Esophagus mucosa (tissue), 1 donor: ENCODE data around the gene PDLIM7. TPM values are rescaled to one million over a fixed set of nuclear protein-coding genes. Genes with fewer than 3 reads are reported as not detected.

Experiments used
- ATAC-seq: fragments of 200-7000 bp; cut with Tn5 transposase; one replicate; pipeline ENCODE4 v1.9.1; 2020
- total RNA-seq: library from RNA; stranded (reverse); gene quantifications from one replicate; pipeline ENCODE4 v1.2.4, GENCODE V29; 2023
- donor health status: DM: yes; HTN: yes; CAD: no.

Gene PDLIM7
- total RNA-seq, 1 donor from 2014 or later, result 23.0 TPM

DNA sequence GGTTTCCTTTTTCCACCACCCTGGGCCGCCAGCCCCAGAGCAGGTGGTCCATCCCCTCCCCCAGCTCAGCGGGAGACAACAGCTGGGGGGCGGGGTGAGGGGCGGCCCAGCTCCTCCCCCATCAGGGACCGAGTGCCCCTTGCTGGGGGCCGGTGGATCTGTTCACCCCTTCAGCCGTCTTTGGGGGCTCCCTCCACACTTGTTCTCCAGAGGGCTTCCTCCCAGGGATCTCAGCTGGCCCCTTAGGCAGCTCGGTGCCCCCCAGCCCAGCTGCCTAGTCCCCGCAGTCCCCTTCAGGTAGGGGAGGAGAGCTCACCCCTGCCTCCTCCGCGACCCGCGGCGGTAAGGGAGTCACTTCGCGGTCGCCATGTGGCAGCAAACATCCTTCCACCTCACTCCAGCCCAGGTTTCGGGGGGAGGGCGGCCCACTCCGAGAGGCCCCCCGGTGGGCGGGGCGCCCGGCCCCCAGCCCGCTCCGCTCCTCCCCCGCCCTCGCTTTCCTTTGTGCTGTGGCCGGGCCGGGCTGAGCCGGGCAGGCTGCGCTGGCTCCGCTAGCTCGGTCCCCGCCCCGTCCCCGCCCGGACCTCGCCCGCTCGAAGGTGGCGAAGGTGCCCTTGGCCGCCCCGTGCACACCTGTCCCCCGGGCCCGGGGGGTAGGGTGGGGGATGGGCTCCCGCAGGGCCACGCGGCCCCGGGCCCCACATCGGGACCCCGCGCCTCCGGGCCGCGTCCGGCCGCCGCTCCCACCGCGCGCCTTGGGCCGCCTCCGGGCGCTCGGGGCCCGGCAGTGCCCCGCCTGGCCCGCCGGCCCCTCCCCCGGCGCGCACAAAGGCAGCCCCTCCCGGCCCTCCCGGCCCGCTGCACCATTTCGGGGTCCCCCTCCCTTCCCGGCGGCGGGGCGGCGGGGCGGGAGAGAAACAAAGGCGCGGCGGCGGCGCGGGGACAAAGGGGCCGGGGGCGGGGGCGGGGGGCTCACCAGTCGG is 24.7 kb downstream of the PDLIM7 start:
- peak; percentile 50 for ATAC-seq

GRCh38 chr5:177471610-177472356 is 25.6 kb downstream of the PDLIM7 start:
- no peak for ATAC-seq

DNA sequence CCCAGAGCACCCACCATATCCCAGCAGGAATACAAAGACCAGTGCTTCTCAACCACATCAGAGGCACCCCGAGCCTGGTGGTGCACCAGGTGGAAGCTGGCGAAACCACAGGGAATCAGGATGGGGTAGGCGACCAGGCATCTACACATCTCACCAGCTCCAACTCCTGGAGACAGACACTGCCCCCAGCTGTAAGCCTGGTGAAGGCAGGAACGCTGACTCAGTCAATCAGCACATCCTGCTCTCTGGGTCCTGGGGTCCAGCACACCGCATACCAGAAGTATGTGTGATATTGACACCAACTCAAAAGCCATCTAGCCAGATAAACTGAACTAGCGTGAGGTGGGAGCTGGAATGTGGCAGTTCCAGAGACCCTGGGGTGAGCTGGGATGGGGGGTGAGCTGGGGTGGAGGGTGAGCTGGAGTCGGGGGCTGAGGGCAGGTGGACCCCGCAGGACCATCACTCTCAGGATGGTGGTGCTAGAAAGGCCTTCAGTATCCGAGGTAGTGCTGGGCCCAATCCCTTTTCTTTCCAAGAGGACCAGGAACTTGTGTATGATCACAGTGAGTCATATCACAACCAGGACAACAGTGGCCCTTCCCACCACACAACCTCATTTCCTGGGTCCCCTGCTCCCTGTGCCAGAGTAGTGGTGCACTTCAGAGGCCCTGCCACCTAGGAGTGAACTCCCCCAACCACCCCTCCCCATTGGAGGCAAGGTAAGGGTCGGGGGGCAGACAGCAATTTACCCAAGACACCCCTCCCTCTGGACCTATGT is 26.5 kb downstream of the PDLIM7 start:
- peak; percentile 23 for ATAC-seq

DNA sequence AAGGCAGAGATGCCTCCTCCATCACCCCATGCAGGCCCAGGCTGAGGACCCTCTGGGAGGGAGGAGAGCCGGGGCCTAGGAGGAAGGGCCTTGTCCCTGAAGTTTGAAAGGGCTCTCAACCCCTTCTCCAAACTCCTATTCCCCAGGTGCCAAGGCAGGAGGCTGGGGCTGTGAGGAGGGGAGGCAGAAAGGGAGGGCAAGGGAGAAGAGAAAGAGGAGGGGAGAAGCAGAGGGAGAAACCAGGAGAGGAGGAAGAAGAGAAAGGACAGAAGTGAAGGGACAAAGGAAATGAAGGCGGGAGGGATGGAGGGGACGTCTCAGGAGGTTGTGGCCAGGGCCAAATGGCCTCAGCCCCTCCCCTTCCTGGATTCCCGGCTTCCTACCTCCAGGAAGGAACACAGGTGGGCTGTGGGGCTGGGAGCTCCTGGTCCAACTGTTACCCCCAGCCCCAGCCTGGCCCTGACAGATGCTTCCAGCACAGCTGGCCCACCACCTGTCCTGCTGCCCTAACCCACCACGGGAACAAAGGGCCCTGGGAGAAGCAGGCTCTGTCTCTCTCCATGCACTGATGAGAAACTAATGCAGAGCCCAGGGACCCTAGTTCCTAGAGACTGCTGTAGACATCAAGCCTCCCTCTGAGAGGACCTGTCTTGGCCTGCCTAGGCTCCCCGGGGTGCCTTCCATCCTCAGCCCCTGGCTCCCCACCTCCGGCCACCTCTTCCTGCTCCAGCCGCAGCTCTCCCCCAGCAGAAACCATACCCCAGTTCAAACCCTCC is 27.5 kb downstream of the PDLIM7 start:
- no peak for ATAC-seq

- no peak for ATAC-seq
Measured at GRCh38 chr5:177468685-177469628, 28.4 kb downstream of the PDLIM7 start.

DNA sequence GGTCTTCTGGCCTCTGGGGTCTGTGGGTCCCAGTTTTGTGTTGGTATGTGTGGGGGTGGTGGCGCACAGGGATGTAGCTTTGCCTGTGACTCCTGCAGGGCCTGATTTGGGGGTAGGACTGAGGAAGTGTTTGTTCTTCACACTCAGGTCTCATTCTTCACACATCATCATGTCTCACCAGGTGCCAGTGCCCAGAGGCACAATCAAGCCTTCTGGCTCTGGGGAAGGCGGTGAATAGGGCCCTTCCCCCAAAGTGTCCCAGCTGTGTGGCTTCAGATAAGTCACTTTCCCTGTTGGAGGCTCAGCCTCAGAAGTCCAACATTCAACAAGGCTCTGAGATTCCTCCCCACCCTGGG is 29.1 kb downstream of the PDLIM7 start:
- ATAC-seq, result no peak

- ATAC-seq, result no peak
Measured at GRCh38 chr5:177467436-177467835, 30.0 kb downstream of the PDLIM7 start.

DNA sequence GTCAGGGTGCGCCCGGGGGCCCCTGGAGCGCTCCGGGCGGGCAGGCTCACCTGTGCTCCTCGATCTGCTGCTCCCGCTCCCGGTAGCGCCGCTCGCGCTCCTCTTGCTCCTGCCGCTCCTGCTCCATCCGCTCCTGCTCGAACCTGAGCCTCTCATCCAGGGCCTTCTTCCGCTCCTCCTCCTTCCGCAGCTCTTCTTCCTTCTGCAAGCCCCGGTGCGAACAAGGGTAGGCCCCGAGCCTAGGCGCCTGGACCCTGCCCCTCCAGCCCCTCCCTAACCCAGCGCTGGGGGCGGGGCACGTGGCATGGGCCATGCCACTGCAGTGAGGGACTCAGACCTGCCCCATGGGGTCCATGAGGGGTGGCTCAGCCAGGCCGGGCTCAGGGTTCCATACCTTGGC is 30.5 kb downstream of the PDLIM7 start:
- no peak for ATAC-seq

GRCh38 chr5:177465044-177465443 is 32.4 kb downstream of the PDLIM7 start:
- no peak for ATAC-seq

GRCh38 chr5:177462021-177462670 is 35.3 kb downstream of the PDLIM7 start:
- ATAC-seq, result no peak

DNA sequence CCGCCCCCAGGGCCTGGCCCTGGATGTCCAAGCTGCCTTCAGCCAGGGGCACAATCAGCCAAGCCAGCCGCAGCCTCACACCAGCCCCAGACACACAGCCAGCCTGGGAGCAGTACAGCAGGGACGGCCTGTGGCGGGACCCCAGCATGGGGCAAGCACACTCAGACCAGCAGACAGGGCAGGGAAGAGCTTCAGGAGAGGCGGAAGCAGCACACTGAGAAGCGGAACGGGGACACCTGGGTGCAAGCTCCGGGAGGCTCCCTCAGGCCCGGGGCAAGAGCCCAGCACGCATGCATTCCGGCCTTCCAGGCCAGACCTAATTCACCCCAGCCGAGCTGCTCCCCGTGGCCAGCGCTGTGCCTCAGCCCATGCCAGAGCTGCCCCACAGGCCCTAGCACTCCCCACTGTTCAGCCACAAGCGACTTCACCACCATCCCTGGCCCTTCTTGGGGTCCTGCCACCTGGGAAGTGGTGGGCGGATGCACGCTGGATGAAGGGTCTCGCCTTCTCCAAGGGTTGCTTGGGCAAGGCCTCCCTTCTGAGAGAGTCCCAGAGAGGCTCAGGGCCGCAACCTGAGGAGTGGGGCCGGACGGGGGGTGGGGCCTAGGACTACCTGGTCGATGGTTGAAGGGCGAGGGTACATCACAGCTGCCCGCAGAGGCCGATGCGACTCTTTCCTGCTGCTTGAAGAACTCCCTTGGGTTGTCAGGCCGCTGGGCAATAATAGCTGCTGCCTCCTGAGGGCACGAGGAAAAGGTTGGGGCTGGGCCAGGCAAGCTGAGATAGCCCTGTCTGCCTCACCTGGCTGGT is 37.4 kb downstream of the PDLIM7 start:
- ATAC-seq, result no peak

DNA sequence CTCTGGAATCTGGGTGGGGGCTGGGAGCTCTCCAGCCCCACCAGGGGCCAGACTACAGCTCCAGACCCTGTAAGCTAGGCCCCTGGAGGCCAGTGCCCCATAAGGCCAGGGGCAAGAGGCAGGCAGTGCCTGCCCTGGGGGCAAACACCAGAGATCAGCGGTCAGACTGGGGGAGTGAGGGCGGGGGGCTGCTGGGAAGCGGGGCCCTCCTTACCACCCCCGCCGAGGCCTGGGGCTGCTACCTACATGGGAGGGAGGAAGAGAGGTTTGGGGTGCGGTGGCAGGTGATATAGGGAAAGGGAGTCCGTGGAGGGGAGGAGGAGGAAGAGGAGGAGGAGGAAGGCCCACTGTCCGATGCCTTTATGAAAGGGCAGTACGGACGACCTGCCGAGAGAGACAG is 38.0 kb downstream of the PDLIM7 start:
- no peak for ATAC-seq

GRCh38 chr5:177458912-177459350 is 38.5 kb downstream of the PDLIM7 start:
- no peak for ATAC-seq

GRCh38 chr5:177457852-177458681 is 39.3 kb downstream of the PDLIM7 start:
- ATAC-seq, result no peak

GRCh38 chr5:177456976-177457851 is 40.2 kb downstream of the PDLIM7 start:
- peak; percentile 55 for ATAC-seq

GRCh38 chr5:177456591-177456964 is 40.8 kb downstream of the PDLIM7 start:
- ATAC-seq, result no peak
